Subcutaneous abdominal adipose tissue (tissue), 5 donors: ENCODE measurements around the gene MANSC4.
"Not testable (repeated sequence)": the region's sequence is repeated elsewhere in the genome, so short reads cannot be mapped to it uniquely, and the experiment has no call there.

Experiments
- H3K27ac ChIP-seq: one replicate; pipeline ENCODE4 v1.7.0; 2013; ENCODE audit warnings: low read depth, mild to moderate bottlenecking, inconsistent platforms, low read length, moderate library complexity
- H3K27me3 ChIP-seq, 5 donors: one replicate each; pipeline ENCODE4 v1.7.0; 2013; ENCODE audit warnings: low read length in 5 of 5, inconsistent platforms in 1 of 5; ENCODE audit not compliant: control insufficient read depth in 5 of 5, insufficient read depth in 4 of 5
- H3K36me3 ChIP-seq, 5 donors: one replicate each; pipeline ENCODE4 v1.7.0; 2013; ENCODE audit warnings: low read length in 5 of 5; ENCODE audit not compliant: control insufficient read depth in 5 of 5, insufficient read depth in 5 of 5
- H3K4me1 ChIP-seq, 5 donors: one replicate each; pipeline ENCODE4 v1.7.0; 2013; ENCODE audit warnings: low read length in 5 of 5, mild to moderate bottlenecking in 3 of 5, moderate library complexity in 1 of 5; ENCODE audit not compliant: control insufficient read depth in 5 of 5, insufficient read depth in 5 of 5
- H3K4me3 ChIP-seq, 5 donors: one replicate each; pipeline ENCODE4 v1.7.0; 2013; ENCODE audit warnings: low read length in 5 of 5, low read depth in 1 of 5
- H3K9ac ChIP-seq, 5 donors: one replicate each; pipeline ENCODE4 v1.7.0; 2013; ENCODE audit warnings: low read length in 5 of 5, mild to moderate bottlenecking in 4 of 5, moderate library complexity in 3 of 5
- H3K9me3 ChIP-seq, 5 donors: one replicate each; pipeline ENCODE4 v1.7.0; 2013; ENCODE audit warnings: low read length in 5 of 5; ENCODE audit not compliant: control insufficient read depth in 5 of 5
- donor health status: healthy.
- donor health status: healthy.
- donor health status: healthy.
- donor health status: healthy.
- donor health status: healthy.

MANSC4 gene

DNA sequence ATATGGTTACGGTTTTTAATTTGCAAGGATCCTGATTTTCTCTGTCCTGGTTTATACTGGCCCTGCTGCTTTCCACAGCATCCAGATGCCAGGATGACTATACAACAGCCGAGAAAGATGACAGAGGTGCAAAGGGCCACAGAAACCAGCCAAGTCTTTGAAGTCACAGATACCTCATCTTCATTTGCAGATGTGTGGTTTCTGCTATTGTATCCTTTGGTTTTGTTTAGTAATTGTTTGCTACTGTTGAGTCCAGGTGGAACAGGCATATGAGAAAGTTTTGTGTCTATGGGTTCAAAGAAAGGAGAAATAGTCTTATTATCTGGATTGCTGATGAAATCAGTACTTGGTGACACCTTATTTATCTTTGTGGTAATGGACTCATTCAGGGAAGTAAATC is 17.3 kb downstream of the MANSC4 start:
- no peaks in the 10 kb centered on the region for H3K27me3 ChIP-seq
- H3K4me3 ChIP-seq: no peak overlapping the region
- H3K36me3 ChIP-seq: peaks cover 0 to 6% (median 0%) of the 10 kb centered on the region in 5 donors
- H3K27ac ChIP-seq: no peak overlapping the region
- no peaks in the 10 kb centered on the region for H3K9me3 ChIP-seq
- H3K9ac ChIP-seq: no peak overlapping the region
- no peaks in the 10 kb centered on the region for H3K4me1 ChIP-seq

GRCh38 chr12:27756670-27757195 is 23.3 kb downstream of the MANSC4 start:
- Histone ChIP-seq H3K27ac (no peak overlapping the region), H3K27me3 (no peaks in the 10 kb centered on the region), H3K9ac (no peak overlapping the region), H3K4me3 (no peak overlapping the region), H3K9me3 (no peaks in the 10 kb centered on the region), H3K4me1 (no peaks in the 10 kb centered on the region), H3K36me3 (peaks cover 11 to 22% (median 15%) of the 10 kb centered on the region in 5 donors)

GRCh38 chr12:27754795-27755194 is 25.2 kb downstream of the MANSC4 start:
- H3K9ac ChIP-seq: no peak overlapping the region
- H3K4me3 ChIP-seq: no peak overlapping the region
- H3K27ac ChIP-seq: no peak overlapping the region
- H3K9me3 ChIP-seq: no peaks in the 10 kb centered on the region
- peaks cover 14 to 27% (median 15%) of the 10 kb centered on the region in 5 donors for H3K36me3 ChIP-seq
- H3K4me1 ChIP-seq: no peaks in the 10 kb centered on the region
- no peaks in the 10 kb centered on the region for H3K27me3 ChIP-seq

- H3K4me3 ChIP-seq: no peak overlapping the region
- peaks cover 0 to 4% (median 0%) of the 10 kb centered on the region in 5 donors for H3K4me1 ChIP-seq
- H3K9me3 ChIP-seq: no peaks in the 10 kb centered on the region
- H3K27ac ChIP-seq: no peak overlapping the region
- H3K36me3 ChIP-seq: peaks cover 12 to 27% (median 14%) of the 10 kb centered on the region in 5 donors
- no peaks in the 10 kb centered on the region for H3K27me3 ChIP-seq
- no peak overlapping the region for H3K9ac ChIP-seq
These were observed 28.5 kb downstream of the MANSC4 start for GRCh38 chr12:27751386-27752047.

GRCh38 chr12:27747111-27747820 is 32.8 kb downstream of the MANSC4 start:
- Histone ChIP-seq H3K27me3 (no peaks in the 10 kb centered on the region), H3K27ac (peak overlapping the region; percentile 24), H3K4me3 (no peak overlapping the region), H3K4me1 (peaks cover 0 to 4% (median 0%) of the 10 kb centered on the region in 5 donors), H3K9ac (peak overlapping the region in 2 of 5 donors; percentile 7 to 53), H3K9me3 (no peaks in the 10 kb centered on the region), H3K36me3 (peaks cover 6 to 27% (median 20%) of the 10 kb centered on the region in 5 donors)

DNA sequence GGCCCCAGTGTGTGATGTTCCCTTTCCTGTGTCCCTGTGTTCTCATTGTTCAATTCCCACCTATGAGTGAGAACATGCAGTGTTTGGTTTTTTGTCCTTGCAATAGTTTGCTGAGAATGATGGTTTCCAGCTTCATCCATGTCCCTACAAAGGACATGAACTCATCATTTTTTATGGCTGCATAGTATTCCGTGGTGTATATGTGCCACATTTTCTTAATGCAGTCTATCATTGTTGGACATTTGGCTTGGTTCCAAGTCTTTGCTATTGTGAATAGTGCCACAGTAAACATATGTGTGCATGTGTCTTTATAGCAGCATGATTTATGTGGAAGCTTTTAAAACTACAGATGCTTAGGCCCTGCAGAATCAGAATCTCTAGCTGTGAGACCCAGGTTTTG is 34.3 kb downstream of the MANSC4 start:
- H3K36me3 ChIP-seq: peaks cover 7 to 26% (median 19%) of the 10 kb centered on the region in 5 donors
- H3K4me1 ChIP-seq, H3K4me3 ChIP-seq, H3K27ac ChIP-seq, H3K9ac ChIP-seq, H3K27me3 ChIP-seq, H3K9me3 ChIP-seq: not testable (repeated sequence)

- Histone ChIP-seq H3K4me1 (peaks cover 0 to 4% (median 0%) of the 10 kb centered on the region in 5 donors), H3K9ac (no peak overlapping the region), H3K4me3 (no peak overlapping the region), H3K27ac (no peak overlapping the region), H3K9me3 (no peaks in the 10 kb centered on the region), H3K36me3 (peaks cover 17 to 37% (median 36%) of the 10 kb centered on the region in 5 donors), H3K27me3 (no peaks in the 10 kb centered on the region)
These were observed 36.4 kb downstream of the MANSC4 start for GRCh38 chr12:27743601-27744000.

GRCh38 chr12:27734321-27734720 is 45.7 kb downstream of the MANSC4 start:
- H3K27me3 ChIP-seq, H3K9me3 ChIP-seq, H3K4me1 ChIP-seq, H3K4me3 ChIP-seq, H3K9ac ChIP-seq, H3K27ac ChIP-seq: not testable (repeated sequence)
- H3K36me3 ChIP-seq: peaks cover 9 to 49% (median 31%) of the 10 kb centered on the region in 5 donors

DNA sequence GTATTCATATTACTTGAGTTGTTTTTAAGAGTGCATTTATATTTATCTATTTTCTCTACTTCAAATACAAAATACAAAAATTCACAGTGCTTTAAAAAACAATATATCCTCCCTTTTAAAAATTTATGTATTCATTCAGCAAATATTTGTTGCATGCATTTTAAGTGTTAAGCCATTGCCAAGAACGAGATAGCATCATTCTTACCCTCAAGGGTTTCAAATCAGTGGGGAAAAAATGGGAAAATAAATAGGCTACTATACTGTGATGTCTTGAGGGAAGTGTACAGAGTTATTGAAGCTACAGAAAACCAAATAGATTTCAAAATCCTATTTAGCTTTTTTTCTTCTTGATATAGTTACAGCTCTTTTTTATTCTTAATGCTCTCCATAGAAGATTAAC is 46.2 kb downstream of the MANSC4 start:
- no peak overlapping the region for H3K9ac ChIP-seq
- no peaks in the 10 kb centered on the region for H3K9me3 ChIP-seq
- no peak overlapping the region for H3K4me3 ChIP-seq
- H3K36me3 ChIP-seq: peaks cover 6 to 47% (median 30%) of the 10 kb centered on the region in 5 donors
- no peak overlapping the region for H3K27ac ChIP-seq
- H3K27me3 ChIP-seq: no peaks in the 10 kb centered on the region
- no peaks in the 10 kb centered on the region for H3K4me1 ChIP-seq

DNA sequence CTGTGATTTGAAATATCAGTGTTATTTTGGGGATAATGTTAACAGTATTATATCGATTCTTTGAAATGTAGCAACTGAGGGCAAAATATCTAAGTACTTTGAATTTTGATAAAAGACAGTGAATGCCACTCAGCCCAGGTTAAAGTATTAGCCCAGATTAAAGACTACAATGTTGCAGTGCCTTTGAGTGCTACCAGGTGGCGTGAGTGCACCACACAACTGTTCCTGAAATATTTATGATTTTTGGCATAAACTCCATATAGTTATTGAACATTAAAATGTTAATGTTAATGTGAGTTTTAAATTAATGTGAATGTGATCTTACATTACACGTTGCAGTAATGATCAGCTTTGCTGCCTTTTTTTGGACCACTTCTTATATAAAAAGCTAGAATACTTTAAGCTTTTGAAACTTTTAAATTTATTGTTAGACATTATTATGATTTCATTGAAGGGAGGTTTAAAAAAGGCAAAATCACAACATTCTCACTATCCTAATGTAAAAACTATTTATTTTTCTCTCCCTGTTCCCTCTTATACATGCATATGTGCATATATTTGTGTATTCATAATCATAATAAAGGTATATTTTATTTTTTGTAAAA is 46.9 kb downstream of the MANSC4 start:
- Histone ChIP-seq H3K36me3 (peaks cover 6 to 48% (median 25%) of the 10 kb centered on the region in 5 donors), H3K9me3 (no peaks in the 10 kb centered on the region), H3K27me3 (no peaks in the 10 kb centered on the region), H3K4me1 (no peaks in the 10 kb centered on the region), H3K27ac (no peak overlapping the region), H3K4me3 (no peak overlapping the region), H3K9ac (no peak overlapping the region)
